A549 (cell line): ENCODE results near the gene CYP19A1. TPM values are rescaled to one million over a fixed set of nuclear protein-coding genes. Genes with fewer than 3 reads are reported as not detected.

Experiments
- ATAC-seq, 2 experiments: fragments of 200-7000 bp in 1 of 2; fragments of >200 bp in 1 of 2; cut with Nextera tagmentation in 1 of 2; cut with Tn5 transposase in 1 of 2; 3 replicates each; pipeline versions ENCODE4 v1.8.0 to v1.9.1; 2018 to 2020; ENCODE audit warnings: mild to moderate bottlenecking in 1 of 2, moderate library complexity in 1 of 2
- CTCF ChIA-PET: fragments of 300-600 bp; sonication (Branson Sonifier 250); formaldehyde crosslinking; extraction: SDS; loops from one replicate; lab custom pipeline; 2021; ENCODE audit warnings: antibody characterized with exemption, inconsistent platforms; lab: Yijun Ruan, JAX
- POLR2A ChIA-PET: fragments of 350-600 bp; formaldehyde crosslinking; extraction: SDS; loops from one replicate; lab custom pipeline; 2021; ENCODE audit warnings: antibody characterized with exemption, inconsistent platforms; lab: Yijun Ruan, JAX
- DNase-seq, 2 experiments: peaks; one replicate each; pipeline versions ENCODE4 v3.0.0 to v3.0.0-alpha.2; 2011 to 2016; ENCODE audit warnings: low read depth in 1 of 2, low spot score in 1 of 2
- FAIRE-seq: peaks from 2 replicates; lab custom pipeline; 2011; peaks lifted over from hg19 to GRCh38; lab: Jason Lieb, UNC
- H3K27ac ChIP-seq, 2 experiments: fragments of >200 bp; sonication (Bioruptor Twin); formaldehyde crosslinking; 3 replicates each; pipeline ENCODE4 v1.5.1; 2016 to 2017
- H3K4me1 ChIP-seq: fragments of >200 bp; sonication (Bioruptor Twin); formaldehyde crosslinking; 3 replicates; pipeline ENCODE4 v1.6.1; 2016
- H3K4me2 ChIP-seq: fragments of >200 bp; sonication (Bioruptor Twin); formaldehyde crosslinking; 3 replicates; pipeline ENCODE4 v1.6.1; 2016
- H3K4me3 ChIP-seq: fragments of >200 bp; sonication (Bioruptor Twin); formaldehyde crosslinking; 3 replicates; pipeline ENCODE4 v1.5.1; 2016
- H3K9me3 ChIP-seq: fragments of >200 bp; sonication (Bioruptor Twin); formaldehyde crosslinking; 3 replicates; pipeline ENCODE4 v1.6.1; 2016
- BHLHE40 ChIP-seq: IDR thresholded peaks from 2 replicates; pipeline ENCODE4 v1.6.1; 2012; ENCODE audit warnings: low read depth, low read length, inconsistent platforms
- CBX8 ChIP-seq: fragments of 200-600 bp; sonication (generic); IDR thresholded peaks from 2 replicates; pipeline ENCODE4 v1.6.1; 2016
- HDAC2 ChIP-seq: fragments of 200-600 bp; sonication (generic); IDR thresholded peaks from 2 replicates; pipeline ENCODE4 v1.6.1; 2016
- JUNB ChIP-seq: fragments of >200 bp; sonication (Bioruptor Twin); formaldehyde crosslinking; IDR thresholded peaks from 2 replicates; pipeline ENCODE4 v1.6.1; 2016
- KDM5A ChIP-seq: fragments of 200-600 bp; sonication (generic); IDR thresholded peaks from 2 replicates; pipeline ENCODE4 v1.6.1; 2016; ENCODE audit warnings: antibody characterized with exemption, mild to moderate bottlenecking
- NFE2L2 ChIP-seq: fragments of 150-350 bp; conservative IDR thresholded peaks from 2 replicates; pipeline ENCODE4 v1.6.1; 2014; ENCODE audit warnings: low read length
- POLR2A ChIP-seq: IDR thresholded peaks from 2 replicates; pipeline ENCODE4 v1.6.1; 2012; ENCODE audit warnings: mild to moderate bottlenecking, low read length
- POLR2AphosphoS2 ChIP-seq: conservative IDR thresholded peaks from 2 replicates; pipeline ENCODE4 v1.6.1; 2012; ENCODE audit warnings: low read length, improper control_type of control experiment, inconsistent platforms
- RAD21 ChIP-seq, 2 experiments: fragments of >200 bp in 1 of 2; sonication (Bioruptor Twin) in 1 of 2; formaldehyde crosslinking in 1 of 2; IDR thresholded peaks in 1 of 2; conservative IDR thresholded peaks in 1 of 2; 2 replicates in 1 of 2; 3 replicates in 1 of 2; pipeline ENCODE4 v1.6.1; 2012 to 2018; ENCODE audit warnings: inconsistent platforms in 1 of 2
- RARB ChIP-seq: fragments of 250-450 bp; sonication (Bioruptor Pico); IDR thresholded peaks from 2 replicates; pipeline ENCODE4 v1.8.0; 2021; ENCODE audit warnings: mild to moderate bottlenecking, moderate library complexity
- ZFP36 ChIP-seq: fragments of 450-650 bp; IDR thresholded peaks from 2 replicates; pipeline ENCODE4 v1.6.1; 2014; ENCODE audit warnings: borderline replicate concordance; ENCODE audit not compliant: partially characterized antibody
- ZNF302 ChIP-seq: fragments of 250-450 bp; sonication (Bioruptor Pico); IDR thresholded peaks from 2 replicates; pipeline ENCODE4 v1.9.0; 2021; ENCODE audit warnings: inconsistent platforms, mild to moderate bottlenecking, moderate library complexity
- WGBS: methylation state at CpG from one replicate; pipeline ENCODE4 v1.1.6; 2017; ENCODE audit errors: missing lambda C conversion rate; 5-methylcytosine and 5-hydroxymethylcytosine counted together
- polyA minus RNA-seq: library from RNA; depleted of rRNA, polyadenylated mRNA; stranded (reverse); fragments of >200 nt; gene quantifications from 2 replicates; pipeline ENCODE4 v1.2.3, GENCODE V29; 2011; rRNA and poly(A)+ RNA removed
- polyA plus RNA-seq, 4 experiments: library from polyadenylated mRNA; depleted of rRNA in 3 of 4; stranded (reverse); fragments of >200 nt; fragmentation: RNase III in 1 of 4; extraction: RNeasy Plus Mini Kit Qiagen cat#74134 plus additional on column Dnase treatment in 1 of 4; gene quantifications; 2 replicates in 3 of 4; 3 replicates in 1 of 4; pipeline ENCODE4 v1.2.3, GENCODE V29; 2011 to 2017
- TF ChIP-seq, protein P1 (sequence below): fragments of 250-450 bp; sonication (Bioruptor Pico); IDR thresholded peaks from 2 replicates; pipeline ENCODE4 v1.5.0; 2021; ENCODE audit warnings: mild to moderate bottlenecking, moderate library complexity, borderline replicate concordance
- TF ChIP-seq, protein P2 (sequence below): fragments of >200 bp; sonication (Bioruptor Twin); formaldehyde crosslinking; IDR thresholded peaks from 3 replicates; pipeline ENCODE4 v1.5.1; 2016
- TF ChIP-seq, protein P3 (sequence below): fragments of >200 bp; sonication (Bioruptor Twin); formaldehyde crosslinking; IDR thresholded peaks from 2 replicates; pipeline ENCODE4 v1.6.1; 2016
- TF ChIP-seq, protein P4 (sequence below): IDR thresholded peaks from 2 replicates; pipeline ENCODE4 v1.6.1; 2012
- TF ChIP-seq, protein P5 (sequence below): fragments of 150-350 bp; IDR thresholded peaks from 2 replicates; pipeline ENCODE4 v1.6.1; 2014; ENCODE audit warnings: low read depth, mild to moderate bottlenecking, low read length
- TF ChIP-seq, protein P6 (sequence below): fragments of 250-450 bp; sonication (Bioruptor Pico); IDR thresholded peaks from 2 replicates; pipeline ENCODE4 v1.5.0; 2020; ENCODE audit warnings: low read depth, mild to moderate bottlenecking, moderate library complexity
- TF ChIP-seq, protein P7 (sequence below): fragments of 200-600 bp; sonication (generic); IDR thresholded peaks from 2 replicates; pipeline ENCODE4 v1.6.1; 2016; ENCODE audit warnings: antibody characterized with exemption, mild to moderate bottlenecking, moderate library complexity

Gene CYP19A1
- polyA plus RNA-seq (2011; rRNA removed) (0.26 and 0.36 TPM in 2 replicates), polyA plus RNA-seq (2017; fragmentation: RNase III; extraction: RNeasy Plus Mini Kit Qiagen cat#74134 plus additional on column Dnase treatment) (0.21 TPM in 1 of 3 replicates, not detected in the others), polyA minus RNA-seq (not detected in 2 replicates)
- 0.04 TPM in 1 of 2 replicates, not detected in the other for polyA plus RNA-seq (2012; cell fraction: cytosol; rRNA removed)
- 0.02 and 0.13 TPM in 2 replicates for polyA plus RNA-seq (2012; cell fraction: nucleus; rRNA removed)

DNA sequence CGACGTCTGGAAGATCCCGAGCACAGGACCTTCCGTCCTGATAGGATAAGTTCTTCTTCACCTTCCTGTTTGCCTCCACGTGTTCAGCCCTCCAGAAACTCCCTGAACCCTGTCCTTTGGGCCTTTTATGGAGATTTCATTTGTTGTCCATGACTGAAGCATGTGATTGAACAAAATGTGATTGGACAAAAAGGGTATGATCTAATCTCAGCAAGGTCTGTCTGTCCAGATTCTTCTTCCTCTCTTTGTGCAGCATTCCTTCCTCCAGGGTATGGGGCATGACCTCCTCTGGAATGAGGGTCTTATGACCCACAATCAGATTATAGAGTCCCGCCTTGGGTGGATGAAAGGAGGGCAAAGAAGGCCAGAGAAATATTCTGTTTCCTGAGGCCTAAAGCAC lies at the start of gene CYP19A1:
Gene CYP19A1, minus strand, starts transcription at position 101 of the 400 bp plus-strand sequence. CDS start 95,684 bp downstream, outside the sequence.
- 65% methylated on average over 6 of the region's 6 CpGs for WGBS
- Histone ChIP-seq H3K27ac (no peak within 1 kb of the TSS), H3K4me1 (peaks cover 4% of the 10 kb centered on the region; the same call in 1 of the 3 replicates), H3K9me3 (no peaks in the 10 kb centered on the region), H3K4me2 (no peak within 1 kb of the TSS), H3K4me3 (no peak within 1 kb of the TSS)
- no peak for FAIRE-seq
- POLR2A ChIA-PET = no interaction called here
- DNase-seq = no peak
- TF ChIP-seq RARB (no peak), JUNB (no peak), NFE2L2 (no peak), BHLHE40 (no peak), CBX8 (no peak), HDAC2 (no peak), ZFP36 (no peak), ZNF302 (CRISPR knock-in tag) (no peak), POLR2A (no peak), RAD21 (conservative IDR thresholded peaks at IDR 0.05 in 1 of 2, IDR thresholded peaks at IDR 0.05 in 1 of 2) (no peak)
- TF ChIP-seq, protein P1, sequence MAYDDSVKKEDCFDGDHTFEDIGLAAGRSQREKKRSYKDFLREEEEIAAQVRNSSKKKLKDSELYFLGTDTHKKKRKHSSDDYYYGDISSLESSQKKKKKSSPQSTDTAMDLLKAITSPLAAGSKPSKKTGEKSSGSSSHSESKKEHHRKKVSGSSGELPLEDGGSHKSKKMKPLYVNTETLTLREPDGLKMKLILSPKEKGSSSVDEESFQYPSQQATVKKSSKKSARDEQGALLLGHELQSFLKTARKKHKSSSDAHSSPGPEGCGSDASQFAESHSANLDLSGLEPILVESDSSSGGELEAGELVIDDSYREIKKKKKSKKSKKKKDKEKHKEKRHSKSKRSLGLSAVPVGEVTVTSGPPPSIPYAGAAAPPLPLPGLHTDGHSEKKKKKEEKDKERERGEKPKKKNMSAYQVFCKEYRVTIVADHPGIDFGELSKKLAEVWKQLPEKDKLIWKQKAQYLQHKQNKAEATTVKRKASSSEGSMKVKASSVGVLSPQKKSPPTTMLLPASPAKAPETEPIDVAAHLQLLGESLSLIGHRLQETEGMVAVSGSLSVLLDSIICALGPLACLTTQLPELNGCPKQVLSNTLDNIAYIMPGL (CRISPR knock-in tag) = no peak
- TF ChIP-seq, protein P2, sequence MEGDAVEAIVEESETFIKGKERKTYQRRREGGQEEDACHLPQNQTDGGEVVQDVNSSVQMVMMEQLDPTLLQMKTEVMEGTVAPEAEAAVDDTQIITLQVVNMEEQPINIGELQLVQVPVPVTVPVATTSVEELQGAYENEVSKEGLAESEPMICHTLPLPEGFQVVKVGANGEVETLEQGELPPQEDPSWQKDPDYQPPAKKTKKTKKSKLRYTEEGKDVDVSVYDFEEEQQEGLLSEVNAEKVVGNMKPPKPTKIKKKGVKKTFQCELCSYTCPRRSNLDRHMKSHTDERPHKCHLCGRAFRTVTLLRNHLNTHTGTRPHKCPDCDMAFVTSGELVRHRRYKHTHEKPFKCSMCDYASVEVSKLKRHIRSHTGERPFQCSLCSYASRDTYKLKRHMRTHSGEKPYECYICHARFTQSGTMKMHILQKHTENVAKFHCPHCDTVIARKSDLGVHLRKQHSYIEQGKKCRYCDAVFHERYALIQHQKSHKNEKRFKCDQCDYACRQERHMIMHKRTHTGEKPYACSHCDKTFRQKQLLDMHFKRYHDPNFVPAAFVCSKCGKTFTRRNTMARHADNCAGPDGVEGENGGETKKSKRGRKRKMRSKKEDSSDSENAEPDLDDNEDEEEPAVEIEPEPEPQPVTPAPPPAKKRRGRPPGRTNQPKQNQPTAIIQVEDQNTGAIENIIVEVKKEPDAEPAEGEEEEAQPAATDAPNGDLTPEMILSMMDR = no peak
- TF ChIP-seq, protein P3, sequence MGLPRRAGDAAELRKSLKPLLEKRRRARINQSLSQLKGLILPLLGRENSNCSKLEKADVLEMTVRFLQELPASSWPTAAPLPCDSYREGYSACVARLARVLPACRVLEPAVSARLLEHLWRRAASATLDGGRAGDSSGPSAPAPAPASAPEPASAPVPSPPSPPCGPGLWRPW = no peak
- TF ChIP-seq, protein P4, sequence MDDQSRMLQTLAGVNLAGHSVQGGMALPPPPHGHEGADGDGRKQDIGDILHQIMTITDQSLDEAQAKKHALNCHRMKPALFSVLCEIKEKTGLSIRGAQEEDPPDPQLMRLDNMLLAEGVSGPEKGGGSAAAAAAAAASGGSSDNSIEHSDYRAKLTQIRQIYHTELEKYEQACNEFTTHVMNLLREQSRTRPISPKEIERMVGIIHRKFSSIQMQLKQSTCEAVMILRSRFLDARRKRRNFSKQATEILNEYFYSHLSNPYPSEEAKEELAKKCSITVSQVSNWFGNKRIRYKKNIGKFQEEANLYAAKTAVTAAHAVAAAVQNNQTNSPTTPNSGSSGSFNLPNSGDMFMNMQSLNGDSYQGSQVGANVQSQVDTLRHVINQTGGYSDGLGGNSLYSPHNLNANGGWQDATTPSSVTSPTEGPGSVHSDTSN = no peak
- ATAC-seq = no peak
- CTCF ChIA-PET = interaction anchor here (1.0 kb wide), 1 partner anchor 175 kb away, joined by 3 read pairs; no protein-coding TSS in a partner anchor

DNA sequence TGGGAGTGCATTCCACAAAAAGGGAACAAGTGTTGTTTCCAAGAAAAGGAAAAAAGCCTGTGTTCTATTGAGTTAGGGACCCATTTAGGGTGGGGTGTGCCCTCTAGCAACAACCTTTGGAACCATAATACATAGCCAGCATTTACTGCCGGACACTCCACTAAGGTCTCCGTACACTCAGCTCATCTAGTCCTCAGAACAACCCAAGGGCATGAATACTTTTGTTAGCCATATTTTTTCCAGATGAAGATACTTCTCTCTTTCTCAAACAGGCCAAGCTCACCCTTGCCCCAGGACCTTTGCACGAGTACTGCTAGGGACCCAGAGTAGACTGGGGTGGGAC lies 49.3 kb upstream of the CYP19A1 start:
- H3K4me1 ChIP-seq = no peaks in the 10 kb centered on the region
- FAIRE-seq = no peak
- POLR2A ChIA-PET = no interaction called here
- CTCF ChIA-PET = interaction anchor here (1.2 to 10.1 kb wide), 5 partner anchors 12 to 225 kb away, joined by 3 to 96 read pairs (median 22); no protein-coding TSS in a partner anchor
- H3K4me3 ChIP-seq = no peak overlapping the region
- 85% methylated on average over 3 of the region's 3 CpGs for WGBS
- ATAC-seq = no peak
- H3K27ac ChIP-seq = no peak overlapping the region
- no peak overlapping the region for H3K4me2 ChIP-seq
- H3K9me3 ChIP-seq = no peaks in the 10 kb centered on the region
- no peak for DNase-seq
- TF ChIP-seq, protein P5, sequence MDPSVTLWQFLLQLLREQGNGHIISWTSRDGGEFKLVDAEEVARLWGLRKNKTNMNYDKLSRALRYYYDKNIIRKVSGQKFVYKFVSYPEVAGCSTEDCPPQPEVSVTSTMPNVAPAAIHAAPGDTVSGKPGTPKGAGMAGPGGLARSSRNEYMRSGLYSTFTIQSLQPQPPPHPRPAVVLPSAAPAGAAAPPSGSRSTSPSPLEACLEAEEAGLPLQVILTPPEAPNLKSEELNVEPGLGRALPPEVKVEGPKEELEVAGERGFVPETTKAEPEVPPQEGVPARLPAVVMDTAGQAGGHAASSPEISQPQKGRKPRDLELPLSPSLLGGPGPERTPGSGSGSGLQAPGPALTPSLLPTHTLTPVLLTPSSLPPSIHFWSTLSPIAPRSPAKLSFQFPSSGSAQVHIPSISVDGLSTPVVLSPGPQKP = no peak
- no peak for TF ChIP-seq POLR2AphosphoS2
- TF ChIP-seq, protein P6, sequence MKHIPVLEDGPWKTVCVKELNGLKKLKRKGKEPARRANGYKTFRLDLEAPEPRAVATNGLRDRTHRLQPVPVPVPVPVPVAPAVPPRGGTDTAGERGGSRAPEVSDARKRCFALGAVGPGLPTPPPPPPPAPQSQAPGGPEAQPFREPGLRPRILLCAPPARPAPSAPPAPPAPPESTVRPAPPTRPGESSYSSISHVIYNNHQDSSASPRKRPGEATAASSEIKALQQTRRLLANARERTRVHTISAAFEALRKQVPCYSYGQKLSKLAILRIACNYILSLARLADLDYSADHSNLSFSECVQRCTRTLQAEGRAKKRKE (CRISPR knock-in tag) = no peak
- no peak for TF ChIP-seq KDM5A
- TF ChIP-seq, protein P7, sequence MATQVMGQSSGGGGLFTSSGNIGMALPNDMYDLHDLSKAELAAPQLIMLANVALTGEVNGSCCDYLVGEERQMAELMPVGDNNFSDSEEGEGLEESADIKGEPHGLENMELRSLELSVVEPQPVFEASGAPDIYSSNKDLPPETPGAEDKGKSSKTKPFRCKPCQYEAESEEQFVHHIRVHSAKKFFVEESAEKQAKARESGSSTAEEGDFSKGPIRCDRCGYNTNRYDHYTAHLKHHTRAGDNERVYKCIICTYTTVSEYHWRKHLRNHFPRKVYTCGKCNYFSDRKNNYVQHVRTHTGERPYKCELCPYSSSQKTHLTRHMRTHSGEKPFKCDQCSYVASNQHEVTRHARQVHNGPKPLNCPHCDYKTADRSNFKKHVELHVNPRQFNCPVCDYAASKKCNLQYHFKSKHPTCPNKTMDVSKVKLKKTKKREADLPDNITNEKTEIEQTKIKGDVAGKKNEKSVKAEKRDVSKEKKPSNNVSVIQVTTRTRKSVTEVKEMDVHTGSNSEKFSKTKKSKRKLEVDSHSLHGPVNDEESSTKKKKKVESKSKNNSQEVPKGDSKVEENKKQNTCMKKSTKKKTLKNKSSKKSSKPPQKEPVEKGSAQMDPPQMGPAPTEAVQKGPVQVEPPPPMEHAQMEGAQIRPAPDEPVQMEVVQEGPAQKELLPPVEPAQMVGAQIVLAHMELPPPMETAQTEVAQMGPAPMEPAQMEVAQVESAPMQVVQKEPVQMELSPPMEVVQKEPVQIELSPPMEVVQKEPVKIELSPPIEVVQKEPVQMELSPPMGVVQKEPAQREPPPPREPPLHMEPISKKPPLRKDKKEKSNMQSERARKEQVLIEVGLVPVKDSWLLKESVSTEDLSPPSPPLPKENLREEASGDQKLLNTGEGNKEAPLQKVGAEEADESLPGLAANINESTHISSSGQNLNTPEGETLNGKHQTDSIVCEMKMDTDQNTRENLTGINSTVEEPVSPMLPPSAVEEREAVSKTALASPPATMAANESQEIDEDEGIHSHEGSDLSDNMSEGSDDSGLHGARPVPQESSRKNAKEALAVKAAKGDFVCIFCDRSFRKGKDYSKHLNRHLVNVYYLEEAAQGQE = no peak
- TF ChIP-seq, all 56 proteins: peak for 0
